Upper lobe of left lung (tissue), 4 donors: ENCODE data around the gene LRCH1.

ENCODE experiments used
- POLR2A ChIP-seq, 4 donors: fragments of 450-650 bp; IDR thresholded peaks; one replicate each; pipeline ENCODE4 v1.5.1; 2016 to 2017; ENCODE audit warnings: antibody characterized with exemption in 4 of 4, mild to moderate bottlenecking in 2 of 4
- POLR2AphosphoS5 ChIP-seq, 2 donors: sonication (generic); formaldehyde crosslinking; IDR thresholded peaks; one replicate each; pipeline ENCODE4 v1.5.1; 2017; ENCODE audit warnings: antibody characterized with exemption in 2 of 2
- TF ChIP-seq, protein P1 (sequence below), 6 experiments: fragments of 450-650 bp in 4 of 6; fragments of 200-600 bp in 2 of 6; sonication (generic) in 2 of 6; IDR thresholded peaks; one replicate each; pipeline ENCODE4 v1.5.1; 2016 to 2019; ENCODE audit warnings: antibody characterized with exemption in 6 of 6

DNA sequence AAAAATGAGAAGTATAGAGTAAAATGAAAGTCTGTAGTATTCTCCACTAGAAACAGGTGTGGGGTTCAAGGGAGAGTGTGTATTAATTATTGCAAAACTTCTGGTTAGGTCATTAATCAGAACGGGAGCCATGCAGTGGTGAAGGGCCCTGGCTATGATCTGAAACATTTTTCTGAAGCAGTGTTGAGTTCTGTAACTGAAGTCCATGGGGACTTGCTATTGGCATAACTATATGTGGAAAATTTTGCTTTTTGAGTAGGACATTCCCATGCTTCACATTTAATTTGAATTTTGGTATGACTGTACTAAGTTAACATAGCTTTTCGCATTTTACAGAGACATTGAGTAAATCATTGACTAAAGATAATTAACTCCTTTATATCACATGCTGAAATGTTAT is 67.5 kb downstream of the LRCH1 start:
- TF ChIP-seq, protein P1, sequence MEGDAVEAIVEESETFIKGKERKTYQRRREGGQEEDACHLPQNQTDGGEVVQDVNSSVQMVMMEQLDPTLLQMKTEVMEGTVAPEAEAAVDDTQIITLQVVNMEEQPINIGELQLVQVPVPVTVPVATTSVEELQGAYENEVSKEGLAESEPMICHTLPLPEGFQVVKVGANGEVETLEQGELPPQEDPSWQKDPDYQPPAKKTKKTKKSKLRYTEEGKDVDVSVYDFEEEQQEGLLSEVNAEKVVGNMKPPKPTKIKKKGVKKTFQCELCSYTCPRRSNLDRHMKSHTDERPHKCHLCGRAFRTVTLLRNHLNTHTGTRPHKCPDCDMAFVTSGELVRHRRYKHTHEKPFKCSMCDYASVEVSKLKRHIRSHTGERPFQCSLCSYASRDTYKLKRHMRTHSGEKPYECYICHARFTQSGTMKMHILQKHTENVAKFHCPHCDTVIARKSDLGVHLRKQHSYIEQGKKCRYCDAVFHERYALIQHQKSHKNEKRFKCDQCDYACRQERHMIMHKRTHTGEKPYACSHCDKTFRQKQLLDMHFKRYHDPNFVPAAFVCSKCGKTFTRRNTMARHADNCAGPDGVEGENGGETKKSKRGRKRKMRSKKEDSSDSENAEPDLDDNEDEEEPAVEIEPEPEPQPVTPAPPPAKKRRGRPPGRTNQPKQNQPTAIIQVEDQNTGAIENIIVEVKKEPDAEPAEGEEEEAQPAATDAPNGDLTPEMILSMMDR (IDR thresholded peaks at IDR 0.05) = no peak
- TF ChIP-seq POLR2AphosphoS5 (IDR thresholded peaks at IDR 0.05) = no peak
- no peak for TF ChIP-seq POLR2A (IDR thresholded peaks at IDR 0.05)
